CD4-positive, alpha-beta T cell treated with Interleukin-15 for 1 hour (primary cell): ENCODE data around the gene BCL7C.
A peak's percentile ranks its signal among the peaks of the same experiment; 100 is the strongest.

Experiments
- DNase-seq: peaks from one replicate; pipeline ENCODE4 v3.0.0-alpha.2; 2020

Gene BCL7C

GRCh38 chr16:30922420-30922959 lies 28.6 kb upstream of the BCL7C start:
- DNase-seq, result peak; percentile 100

GRCh38 chr16:30921748-30922419 lies 28.0 kb upstream of the BCL7C start:
- DNase-seq, result peak; percentile 85

GRCh38 chr16:30921459-30921747 lies 27.5 kb upstream of the BCL7C start:
- DNase-seq, result no peak

- DNase-seq, result no peak
Measured at GRCh38 chr16:30920891-30921290, 27.0 kb upstream of the BCL7C start.

- no peak for DNase-seq
Measured at GRCh38 chr16:30918614-30919013, 24.7 kb upstream of the BCL7C start.

- DNase-seq, result no peak
Measured at GRCh38 chr16:30914830-30915229, 21.0 kb upstream of the BCL7C start.

- DNase-seq, result no peak
Measured at GRCh38 chr16:30912794-30913412, 19.0 kb upstream of the BCL7C start.

GRCh38 chr16:30910427-30911029 lies 16.7 kb upstream of the BCL7C start:
- no peak for DNase-seq

- no peak for DNase-seq
Measured at GRCh38 chr16:30907064-30907463, 13.2 kb upstream of the BCL7C start.

- no peak for DNase-seq
Measured at GRCh38 chr16:30904114-30904780, 10.4 kb upstream of the BCL7C start.

- DNase-seq, result peak; percentile 59
Measured at GRCh38 chr16:30903596-30903995, 9.7 kb upstream of the BCL7C start.

- no peak for DNase-seq
Measured at GRCh38 chr16:30903002-30903401, 9.1 kb upstream of the BCL7C start.

- DNase-seq, result peak; percentile 53
Measured at GRCh38 chr16:30902029-30902972, 8.4 kb upstream of the BCL7C start.

- DNase-seq, result no peak
Measured at GRCh38 chr16:30901201-30902028, 7.5 kb upstream of the BCL7C start.

- no peak for DNase-seq
Measured at GRCh38 chr16:30900588-30900987, 6.7 kb upstream of the BCL7C start.

GRCh38 chr16:30899794-30900193 lies 5.9 kb upstream of the BCL7C start:
- DNase-seq, result no peak

- DNase-seq, result peak; percentile 79
Measured at GRCh38 chr16:30896889-30897733, 3.2 kb upstream of the BCL7C start.

- DNase-seq, result no peak
Measured at GRCh38 chr16:30896261-30896888, 2.5 kb upstream of the BCL7C start, which contains the start of gene CTF1. CTF1 (plus strand) TSS chr16:30896614; CDS start chr16:30896644, 30 bp downstream.

- no peak for DNase-seq
Measured at GRCh38 chr16:30895627-30896260, 1.9 kb upstream of the BCL7C start.
